LNCaP clone FGC (cell line): ENCODE measurements around the gene STAT1.

Source experiments
- DNase-seq: peaks from one replicate; pipeline ENCODE4 v3.0.0-alpha.2; 2011; ENCODE audit warnings: low read depth
- H3K4me3 ChIP-seq: 2 replicates; pipeline ENCODE4 v1.5.1; 2011; ENCODE audit warnings: mild to moderate bottlenecking, low read depth, low read length, control low read depth
- TF ChIP-seq, protein P1 (sequence below): IDR thresholded peaks from 2 replicates; pipeline ENCODE4 v1.5.1; 2012; ENCODE audit warnings: mild to moderate bottlenecking; ENCODE audit not compliant: control insufficient read depth, insufficient read depth; ENCODE audit errors: extremely low read depth

Gene STAT1

DNA sequence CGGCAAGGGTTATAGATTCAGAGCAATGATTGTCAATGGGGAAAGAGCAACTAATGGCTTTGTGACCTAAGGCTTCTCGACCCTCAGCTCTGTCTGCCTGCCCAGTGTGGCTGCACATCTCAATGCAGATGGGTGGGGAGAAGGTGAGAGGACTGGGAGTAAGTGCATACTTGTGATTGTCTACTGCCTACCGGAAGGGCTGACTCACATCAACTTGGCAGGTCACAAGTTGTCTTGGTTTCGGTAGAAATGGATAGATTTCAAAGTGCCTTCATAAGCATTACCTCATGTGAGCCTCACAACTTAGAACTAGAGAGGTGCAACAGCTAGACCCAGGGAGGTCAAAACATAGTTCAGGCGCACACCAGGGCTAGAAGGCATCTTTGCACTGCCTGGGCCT, 29.4 kb downstream of the STAT1 start:
- TF ChIP-seq, protein P1, sequence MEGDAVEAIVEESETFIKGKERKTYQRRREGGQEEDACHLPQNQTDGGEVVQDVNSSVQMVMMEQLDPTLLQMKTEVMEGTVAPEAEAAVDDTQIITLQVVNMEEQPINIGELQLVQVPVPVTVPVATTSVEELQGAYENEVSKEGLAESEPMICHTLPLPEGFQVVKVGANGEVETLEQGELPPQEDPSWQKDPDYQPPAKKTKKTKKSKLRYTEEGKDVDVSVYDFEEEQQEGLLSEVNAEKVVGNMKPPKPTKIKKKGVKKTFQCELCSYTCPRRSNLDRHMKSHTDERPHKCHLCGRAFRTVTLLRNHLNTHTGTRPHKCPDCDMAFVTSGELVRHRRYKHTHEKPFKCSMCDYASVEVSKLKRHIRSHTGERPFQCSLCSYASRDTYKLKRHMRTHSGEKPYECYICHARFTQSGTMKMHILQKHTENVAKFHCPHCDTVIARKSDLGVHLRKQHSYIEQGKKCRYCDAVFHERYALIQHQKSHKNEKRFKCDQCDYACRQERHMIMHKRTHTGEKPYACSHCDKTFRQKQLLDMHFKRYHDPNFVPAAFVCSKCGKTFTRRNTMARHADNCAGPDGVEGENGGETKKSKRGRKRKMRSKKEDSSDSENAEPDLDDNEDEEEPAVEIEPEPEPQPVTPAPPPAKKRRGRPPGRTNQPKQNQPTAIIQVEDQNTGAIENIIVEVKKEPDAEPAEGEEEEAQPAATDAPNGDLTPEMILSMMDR: no peak
- DNase-seq: no peak
- H3K4me3 ChIP-seq: no peak overlapping the region

DNA sequence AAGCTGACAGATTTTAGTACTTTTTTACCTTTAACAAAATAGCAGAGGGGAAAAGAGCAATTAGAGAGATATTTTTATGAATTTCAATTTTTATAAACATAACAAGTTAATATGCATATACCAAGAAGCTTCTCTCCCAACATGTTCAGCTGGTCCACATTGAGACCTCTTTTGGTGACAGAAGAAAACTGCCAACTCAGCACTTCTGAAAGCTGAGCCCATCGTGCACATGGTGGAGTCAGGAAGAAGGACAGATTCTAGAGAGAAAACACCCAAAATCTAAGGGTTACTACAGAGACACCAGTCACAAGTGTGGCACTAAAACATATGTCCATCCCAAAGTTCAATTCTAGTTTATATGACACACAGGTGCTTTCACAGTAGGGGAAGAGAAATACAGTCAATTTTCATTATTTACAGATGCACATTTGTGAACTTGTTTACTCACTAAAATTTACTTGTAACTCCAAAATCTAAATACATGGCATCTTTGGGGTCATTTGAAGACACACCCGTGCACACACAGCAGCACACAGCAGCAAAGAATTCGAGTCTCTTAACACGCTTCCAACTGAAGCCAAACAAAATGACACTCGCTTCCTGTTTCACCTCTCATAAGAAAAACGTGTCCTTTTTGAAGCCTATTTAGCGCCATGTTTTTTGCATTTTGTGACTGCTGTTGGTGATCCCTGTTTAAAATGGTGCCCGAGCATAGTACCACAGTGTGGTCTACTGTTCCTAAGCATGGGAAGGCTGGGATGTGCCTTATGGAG, 31.5 kb downstream of the STAT1 start:
- TF ChIP-seq, protein P1: no peak
- no peak overlapping the region for H3K4me3 ChIP-seq
- no peak for DNase-seq

DNA sequence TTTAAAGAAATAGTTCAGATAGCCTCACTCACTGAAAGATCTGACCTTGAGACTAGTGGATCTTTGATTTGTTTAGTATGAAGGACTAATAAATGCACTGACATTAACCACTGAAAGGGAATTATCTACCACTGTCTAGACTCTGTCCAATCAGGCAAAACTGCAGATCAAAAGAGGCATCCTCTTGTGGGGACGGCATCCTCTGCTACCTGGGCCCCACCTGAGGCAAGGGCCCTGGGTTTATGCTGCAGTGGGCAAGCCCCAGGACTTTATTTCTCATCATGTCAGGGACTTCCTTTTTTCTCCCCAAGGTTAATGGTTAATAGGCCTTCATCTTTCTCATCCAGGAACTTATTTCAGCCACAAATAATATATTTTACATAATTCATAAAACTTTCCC, 32.2 kb downstream of the STAT1 start:
- TF ChIP-seq, protein P1: no peak
- no peak for DNase-seq
- H3K4me3 ChIP-seq: no peak overlapping the region

DNA sequence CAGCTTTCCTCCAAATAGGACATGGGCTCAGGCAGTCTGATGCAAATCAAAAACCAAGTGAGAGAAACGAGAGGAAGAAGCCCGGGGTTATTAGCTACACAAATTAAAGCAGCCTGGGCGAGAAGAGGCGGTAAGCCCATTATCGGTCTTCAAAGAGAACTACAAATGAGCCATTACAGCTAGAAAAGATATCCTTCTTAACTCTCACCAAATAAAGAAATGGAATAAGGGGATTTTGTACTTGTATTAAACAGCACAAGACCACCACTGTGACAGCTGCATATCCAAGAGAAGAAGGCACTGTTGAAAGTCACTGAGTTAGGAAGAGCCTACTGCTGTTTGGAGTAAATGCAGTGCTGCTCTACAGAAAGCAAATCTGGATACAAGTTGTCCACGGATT, 32.6 kb downstream of the STAT1 start:
- no peak overlapping the region for H3K4me3 ChIP-seq
- no peak for DNase-seq
- TF ChIP-seq, protein P1: no peak

DNA sequence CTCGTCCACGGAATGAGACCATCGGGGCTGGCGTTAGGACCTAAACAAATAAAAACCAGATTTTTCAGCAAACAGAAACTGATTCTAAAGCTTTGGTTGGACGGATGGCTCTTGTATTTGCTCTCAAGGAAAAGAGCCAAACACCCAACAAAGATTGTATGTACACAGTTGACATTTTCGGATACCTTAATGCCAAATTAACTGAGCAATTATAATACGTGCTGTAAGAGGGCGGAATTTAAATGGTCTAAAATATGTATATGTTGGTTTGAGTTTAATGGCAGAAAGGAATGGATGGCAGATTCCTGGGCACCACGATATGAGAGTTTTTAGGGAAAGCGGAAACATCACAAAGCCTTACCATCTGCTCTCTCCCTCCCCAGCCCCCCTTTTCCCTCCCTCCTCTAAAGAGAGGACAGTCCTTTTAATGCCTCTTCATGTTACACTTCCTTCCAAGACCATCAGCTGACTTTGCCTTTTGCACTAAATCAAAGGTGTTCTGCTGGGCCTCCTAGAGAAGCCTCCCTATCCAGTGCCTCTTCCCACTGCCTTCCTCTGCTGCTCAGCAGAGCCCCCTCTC, 33.3 kb downstream of the STAT1 start:
- DNase-seq: no peak
- H3K4me3 ChIP-seq: no peak overlapping the region
- TF ChIP-seq, protein P1: no peak

DNA sequence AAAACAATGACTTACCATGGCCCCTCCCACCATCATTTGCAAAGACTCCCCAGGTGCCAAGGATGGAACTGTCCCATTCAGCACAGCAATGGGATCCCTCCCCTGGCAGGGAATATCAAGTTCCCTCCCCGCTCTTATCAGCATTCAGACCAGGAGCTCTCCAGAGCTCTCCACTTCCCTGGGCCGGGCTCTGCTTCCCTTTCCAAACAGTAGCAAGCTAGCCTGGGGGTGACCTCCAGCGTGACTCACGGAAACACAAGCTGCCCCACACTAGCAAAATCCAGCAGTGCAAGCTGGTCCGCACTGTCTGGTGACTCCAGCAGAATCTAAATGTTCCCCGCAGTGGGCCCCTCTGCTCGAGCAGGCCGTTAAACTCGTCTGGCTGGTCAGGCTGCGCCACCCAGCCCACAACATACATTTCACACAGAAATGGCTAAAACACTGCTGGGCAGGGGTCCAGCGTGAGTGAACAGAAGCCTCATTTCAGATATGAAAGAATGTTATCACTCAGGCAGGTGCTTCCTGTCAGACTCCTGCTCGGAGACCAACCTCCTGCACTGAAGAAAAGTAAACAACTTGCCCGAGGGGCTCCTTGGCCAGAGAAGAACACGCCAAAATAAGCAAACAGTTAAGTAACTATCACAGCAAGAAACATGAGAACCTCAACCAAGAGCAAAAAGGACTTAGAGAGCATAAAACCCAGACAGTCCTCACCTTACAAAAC, 33.9 kb downstream of the STAT1 start:
- TF ChIP-seq, protein P1: no peak
- no peak for DNase-seq
- H3K4me3 ChIP-seq: no peak overlapping the region
